Measurements from ENCODE around the gene NPIPB8.

DNA sequence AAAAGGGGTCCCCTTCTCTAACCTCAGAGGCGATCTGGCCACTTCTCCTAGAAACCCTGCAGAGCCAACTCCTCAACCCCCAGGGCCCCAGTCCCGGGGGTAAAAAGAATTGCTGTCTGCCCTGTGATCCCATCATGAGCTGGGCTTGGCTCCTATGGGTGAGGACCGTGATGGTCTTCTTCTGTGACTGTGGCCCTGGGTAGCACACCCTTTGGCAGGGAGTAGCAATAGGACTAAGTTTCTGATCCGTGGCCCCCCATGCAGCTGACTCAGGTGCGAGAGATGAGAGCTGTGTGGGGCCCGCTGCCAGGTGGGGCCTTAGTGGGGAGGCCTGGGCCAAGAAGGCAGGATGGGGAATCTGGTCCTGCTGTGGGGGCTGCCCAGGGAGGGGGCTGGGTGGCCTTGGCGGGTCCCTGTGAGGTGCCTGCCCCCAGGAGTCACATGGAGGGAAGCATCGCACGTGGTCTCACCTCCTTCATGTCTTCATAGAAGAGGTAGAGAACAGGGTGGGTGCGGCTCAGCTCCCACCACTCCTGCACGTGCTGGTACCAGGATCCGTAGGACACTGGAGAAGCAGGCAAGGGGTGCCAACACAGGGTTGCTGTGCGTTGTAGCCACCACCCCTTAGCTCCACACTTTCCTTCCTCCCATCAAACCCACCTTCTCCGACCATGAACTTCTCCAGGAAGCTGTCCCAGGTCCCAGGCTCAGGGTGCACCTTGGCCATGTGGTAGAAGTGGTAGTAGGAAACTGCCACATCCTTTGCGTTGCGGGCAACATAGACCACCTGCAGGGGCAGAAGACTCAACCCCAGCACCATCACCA lies 31.4 kb upstream of the NPIPB8 start:
- no peak for TF ChIP-seq POLR2A (IDR thresholded peaks at IDR 0.05)
- TF ChIP-seq, protein P1, sequence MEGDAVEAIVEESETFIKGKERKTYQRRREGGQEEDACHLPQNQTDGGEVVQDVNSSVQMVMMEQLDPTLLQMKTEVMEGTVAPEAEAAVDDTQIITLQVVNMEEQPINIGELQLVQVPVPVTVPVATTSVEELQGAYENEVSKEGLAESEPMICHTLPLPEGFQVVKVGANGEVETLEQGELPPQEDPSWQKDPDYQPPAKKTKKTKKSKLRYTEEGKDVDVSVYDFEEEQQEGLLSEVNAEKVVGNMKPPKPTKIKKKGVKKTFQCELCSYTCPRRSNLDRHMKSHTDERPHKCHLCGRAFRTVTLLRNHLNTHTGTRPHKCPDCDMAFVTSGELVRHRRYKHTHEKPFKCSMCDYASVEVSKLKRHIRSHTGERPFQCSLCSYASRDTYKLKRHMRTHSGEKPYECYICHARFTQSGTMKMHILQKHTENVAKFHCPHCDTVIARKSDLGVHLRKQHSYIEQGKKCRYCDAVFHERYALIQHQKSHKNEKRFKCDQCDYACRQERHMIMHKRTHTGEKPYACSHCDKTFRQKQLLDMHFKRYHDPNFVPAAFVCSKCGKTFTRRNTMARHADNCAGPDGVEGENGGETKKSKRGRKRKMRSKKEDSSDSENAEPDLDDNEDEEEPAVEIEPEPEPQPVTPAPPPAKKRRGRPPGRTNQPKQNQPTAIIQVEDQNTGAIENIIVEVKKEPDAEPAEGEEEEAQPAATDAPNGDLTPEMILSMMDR (IDR thresholded peaks at IDR 0.05): no peak

All from uterus (tissue), 2 donors.